Thyroid gland (tissue), 4 donors: ENCODE data around the gene SLC24A3. TPM values are rescaled to one million over a fixed set of nuclear protein-coding genes. Genes with fewer than 3 reads are reported as not detected.

ENCODE experiments used
- DNase-seq, 2 donors: peaks; one replicate each; pipeline ENCODE4 v3.0.0-alpha.2; 2019
- H3K27ac ChIP-seq, 3 donors: fragments of 200-600 bp; sonication (generic); 1 replicate in 2 of 3; 2 replicates in 1 of 3; pipeline ENCODE4 v1.5.1; 2016 to 2019; ENCODE audit warnings: mild to moderate bottlenecking in 1 of 3, moderate library complexity in 1 of 3
- H3K27me3 ChIP-seq: fragments of 200-600 bp; sonication (generic); one replicate; pipeline ENCODE4 v1.5.1; 2019
- H3K36me3 ChIP-seq, 2 donors: fragments of 200-600 bp; sonication (generic); one replicate each; pipeline ENCODE4 v1.5.1; 2016 to 2019
- H3K4me1 ChIP-seq, 2 donors: fragments of 200-600 bp; sonication (generic); one replicate each; pipeline ENCODE4 v1.5.1; 2017 to 2019
- H3K4me3 ChIP-seq, 3 donors: fragments of 200-600 bp; sonication (generic); replicated peaks in 1 of 3; 1 replicate in 2 of 3; 2 replicates in 1 of 3; pipeline ENCODE4 v1.5.1; 2016; ENCODE audit warnings: mild to moderate bottlenecking in 1 of 3
- H3K9me3 ChIP-seq: fragments of 200-600 bp; sonication (generic); one replicate; pipeline ENCODE4 v1.5.1; 2017
- CTCF ChIP-seq, 6 experiments: fragments of 200-600 bp in 3 of 6; fragments of 450-650 bp in 3 of 6; sonication (generic) in 3 of 6; IDR thresholded peaks; one replicate each; pipeline ENCODE4 v1.5.1; 2016 to 2019; ENCODE audit warnings: antibody characterized with exemption in 6 of 6, mild to moderate bottlenecking in 2 of 6, inconsistent platforms in 1 of 6, moderate library complexity in 1 of 6
- POLR2A ChIP-seq, 2 donors: fragments of 450-650 bp; IDR thresholded peaks; one replicate each; pipeline ENCODE4 v1.6.1; 2017; ENCODE audit warnings: antibody characterized with exemption in 2 of 2, mild to moderate bottlenecking in 2 of 2, moderate library complexity in 1 of 2
- WGBS, 2 donors: methylation state at CpG; one replicate each; pipeline ENCODE4 v1.1.5; 2017; 5-methylcytosine and 5-hydroxymethylcytosine counted together
- intact Hi-C: fragments of 100-400 bp; cut with DNase I; formaldehyde crosslinking; loops from one replicate; pipeline ENCODE4 v1.15.1; 2023
- total RNA-seq, 4 donors: library from RNA; depleted of rRNA; stranded (reverse); fragments of >200 nt; gene quantifications; one replicate each; pipeline ENCODE4 v1.2.3, GENCODE V29; 2016

The SLC24A3 gene
- total RNA-seq, 4 donors from 2014 or later: 4.0 to 8.1 (median 6.3) TPM

DNA sequence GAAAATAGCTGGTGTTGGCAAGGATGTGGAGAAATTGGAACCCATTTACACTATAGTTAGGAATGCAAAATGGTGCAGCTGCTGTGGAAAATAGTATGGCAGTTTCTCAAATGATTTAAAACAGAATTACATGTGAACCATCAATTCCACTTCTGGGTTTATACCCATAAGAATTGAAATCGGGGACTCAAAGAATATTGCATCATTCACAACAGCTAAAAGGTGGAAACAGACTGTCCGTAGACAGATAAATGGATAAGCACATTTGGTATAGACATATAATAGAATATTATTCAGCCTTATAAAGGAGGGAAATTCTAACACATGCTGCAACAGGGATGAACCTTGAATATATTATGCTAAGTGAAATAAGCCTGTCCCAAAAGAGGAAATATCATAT, 355.7 kb downstream of the SLC24A3 start:
- no peak for TF ChIP-seq POLR2A (IDR thresholded peaks at IDR 0.05)
- TF ChIP-seq CTCF (IDR thresholded peaks at IDR 0.05): no peak
- DNase-seq: no peak
- H3K27ac ChIP-seq: no peak overlapping the region
- no peaks in the 10 kb centered on the region for H3K9me3 ChIP-seq
- no peaks in the 10 kb centered on the region for H3K27me3 ChIP-seq
- intact Hi-C loops: no loop called here
- WGBS, 2 donors: 90 to 95% methylated on average over 2 of the region's 2 CpGs
- no peaks in the 10 kb centered on the region for H3K4me1 ChIP-seq
- H3K36me3 ChIP-seq: no peaks in the 10 kb centered on the region
- no peak overlapping the region for H3K4me3 ChIP-seq

GRCh38 chr20:19571996-19572395, 359.6 kb downstream of the SLC24A3 start:
- WGBS, 2 donors: 72 to 81% methylated on average over 2 of the region's 2 CpGs
- Histone ChIP-seq H3K4me3 (no peak overlapping the region), H3K27me3 (no peaks in the 10 kb centered on the region), H3K27ac (no peak overlapping the region), H3K9me3 (no peaks in the 10 kb centered on the region), H3K36me3 (no peaks in the 10 kb centered on the region), H3K4me1 (no peaks in the 10 kb centered on the region)
- TF ChIP-seq CTCF (IDR thresholded peaks at IDR 0.05) (no peak), POLR2A (IDR thresholded peaks at IDR 0.05) (no peak)
- DNase-seq: no peak
- intact Hi-C loops: no loop called here

- H3K4me1 ChIP-seq: no peaks in the 10 kb centered on the region
- intact Hi-C loops: no loop called here
- H3K9me3 ChIP-seq: no peaks in the 10 kb centered on the region
- no peaks in the 10 kb centered on the region for H3K36me3 ChIP-seq
- WGBS, 2 donors: 91 to 94% methylated on average over 3 of the region's 3 CpGs
- H3K4me3 ChIP-seq: no peak overlapping the region
- no peaks in the 10 kb centered on the region for H3K27me3 ChIP-seq
- no peak for TF ChIP-seq CTCF (IDR thresholded peaks at IDR 0.05)
- TF ChIP-seq POLR2A (IDR thresholded peaks at IDR 0.05): no peak
- no peak for DNase-seq
- no peak overlapping the region for H3K27ac ChIP-seq
These were observed 365.2 kb downstream of the SLC24A3 start for GRCh38 chr20:19577692-19578091.

- Histone ChIP-seq H3K27ac (no peak overlapping the region), H3K4me3 (no peak overlapping the region), H3K9me3 (no peaks in the 10 kb centered on the region), H3K36me3 (no peaks in the 10 kb centered on the region), H3K27me3 (no peaks in the 10 kb centered on the region), H3K4me1 (no peaks in the 10 kb centered on the region)
- DNase-seq: no peak
- TF ChIP-seq CTCF (IDR thresholded peaks at IDR 0.05) (no peak), POLR2A (IDR thresholded peaks at IDR 0.05) (no peak)
- WGBS, 2 donors: 92% methylated on average over 7 of the region's 7 CpGs
- intact Hi-C loops: no loop called here
These were observed 370.3 kb downstream of the SLC24A3 start for GRCh38 chr20:19582782-19583181.

- TF ChIP-seq CTCF (IDR thresholded peaks at IDR 0.05) (peak; percentile 82 to 96 (median 93)), POLR2A (IDR thresholded peaks at IDR 0.05) (no peak)
- Histone ChIP-seq H3K36me3 (no peaks in the 10 kb centered on the region), H3K27ac (no peak overlapping the region), H3K4me1 (no peaks in the 10 kb centered on the region), H3K9me3 (no peaks in the 10 kb centered on the region), H3K27me3 (no peaks in the 10 kb centered on the region), H3K4me3 (no peak overlapping the region)
- intact Hi-C loops: loop anchor here (2.0 kb wide), 1 partner anchor 377 kb away; no protein-coding TSS in a partner anchor
- DNase-seq: peak; percentile 87 to 90
- 44 to 52% methylated on average over 10 to 12 of the region's 12 CpGs for WGBS, 2 donors
These were observed 371.2 kb downstream of the SLC24A3 start for GRCh38 chr20:19583532-19584175.
